SK-MEL-5 (cell line): ENCODE measurements around the gene P2RX4. TPM values are rescaled to one million over a fixed set of nuclear protein-coding genes. Genes with fewer than 3 reads are reported as not detected.
"Not testable (repeated sequence)": the region's sequence is repeated elsewhere in the genome, so short reads cannot be mapped to it uniquely, and the experiment has no call there.

Experiments
- DNase-seq: peaks from one replicate; pipeline ENCODE4 v3.0.0-alpha.2; 2016; ENCODE audit warnings: low read depth, low spot score
- in situ Hi-C: cut with HindIII; loops from 2 replicates; pipeline ENCODE4 v1.10.0; 2016; ENCODE audit warnings: low sequenced_read_pairs, high pct_unique_total_duplicates, low pct_unique_long_range_greater_than_20kb
- total RNA-seq: library from RNA; depleted of rRNA; stranded (reverse); fragments of >200 nt; shearing (Covaris generic); gene quantifications from 2 replicates; pipeline ENCODE4 v1.2.3, GENCODE V29; 2014; rRNA removed

The P2RX4 gene
- total RNA-seq, 1 experiment from 2014 or later, result 158 TPM

DNA sequence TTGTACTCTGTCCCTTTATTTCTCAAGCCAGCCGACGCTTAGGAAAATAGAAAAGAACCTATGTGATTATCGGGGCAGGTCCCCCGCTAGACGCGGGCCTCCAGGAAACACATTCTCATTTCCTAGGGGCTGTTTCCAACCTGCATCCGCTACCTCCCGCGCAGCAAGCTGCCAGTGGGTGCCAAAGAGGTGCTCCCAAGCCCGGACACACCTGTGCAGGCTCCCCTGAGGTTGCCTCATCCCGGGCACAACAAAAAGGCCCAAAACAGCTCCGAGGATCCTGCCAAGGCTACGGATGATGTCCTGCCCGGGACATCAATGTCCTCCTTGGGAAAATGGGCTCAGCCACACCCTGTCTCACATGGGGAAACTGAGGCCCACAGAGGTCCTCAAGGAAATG is 71.2 kb downstream of the P2RX4 start:
- in situ Hi-C loops, DNase-seq: not testable (repeated sequence)

DNA sequence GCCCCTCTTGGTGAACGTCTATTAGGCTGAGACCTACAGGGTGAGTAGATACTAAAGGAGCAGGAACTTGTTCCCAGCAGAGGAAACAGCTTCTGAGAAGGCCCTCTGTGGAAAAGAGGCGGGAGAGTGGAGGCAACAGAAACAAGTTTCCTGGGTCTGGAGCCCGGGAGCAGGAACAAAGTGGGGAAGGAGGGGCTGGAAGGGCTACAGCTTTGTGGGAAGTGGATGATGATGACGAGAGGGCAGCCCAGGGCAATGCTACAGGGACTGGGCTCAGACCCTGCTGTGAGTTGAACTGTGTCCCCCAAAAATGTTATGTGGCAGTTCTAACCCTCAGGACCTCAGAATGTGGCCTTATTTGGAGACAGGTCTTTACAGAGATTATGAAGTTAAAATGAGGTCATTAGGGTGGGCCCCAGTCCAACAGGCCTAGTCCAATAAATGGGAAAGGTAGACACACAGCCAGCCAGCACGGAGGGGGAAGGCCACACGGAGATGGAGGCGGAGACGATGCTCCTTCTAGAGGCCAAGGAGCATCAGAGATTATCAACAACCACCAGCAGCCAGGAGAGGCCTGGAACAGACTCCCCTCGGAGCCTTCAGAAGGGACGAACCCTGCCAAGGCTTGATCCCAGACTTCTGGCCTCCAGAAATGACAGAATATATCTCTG is 72.3 kb downstream of the P2RX4 start:
- in situ Hi-C loops, result no loop called here
- no peak for DNase-seq

DNA sequence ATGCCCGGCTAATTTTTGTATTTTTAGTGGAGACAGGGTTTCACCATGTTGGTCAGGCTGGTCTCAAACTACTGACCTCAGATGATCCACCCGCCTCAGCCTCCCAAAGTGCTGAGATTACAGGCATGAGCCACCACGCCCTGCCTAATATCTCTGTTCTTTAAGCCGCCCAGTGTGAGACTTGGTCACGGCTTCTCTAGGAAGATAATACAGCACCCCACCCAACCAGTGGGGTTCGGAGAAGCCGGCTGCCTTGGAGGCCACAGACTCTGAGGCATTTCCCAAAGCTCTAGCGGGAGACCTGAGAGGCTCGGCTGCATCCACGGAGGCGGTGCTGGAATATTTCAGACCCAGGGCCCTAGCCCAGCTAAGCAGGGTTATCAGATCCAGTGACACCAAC is 73.0 kb downstream of the P2RX4 start:
- in situ Hi-C loops, DNase-seq: not testable (repeated sequence)

DNA sequence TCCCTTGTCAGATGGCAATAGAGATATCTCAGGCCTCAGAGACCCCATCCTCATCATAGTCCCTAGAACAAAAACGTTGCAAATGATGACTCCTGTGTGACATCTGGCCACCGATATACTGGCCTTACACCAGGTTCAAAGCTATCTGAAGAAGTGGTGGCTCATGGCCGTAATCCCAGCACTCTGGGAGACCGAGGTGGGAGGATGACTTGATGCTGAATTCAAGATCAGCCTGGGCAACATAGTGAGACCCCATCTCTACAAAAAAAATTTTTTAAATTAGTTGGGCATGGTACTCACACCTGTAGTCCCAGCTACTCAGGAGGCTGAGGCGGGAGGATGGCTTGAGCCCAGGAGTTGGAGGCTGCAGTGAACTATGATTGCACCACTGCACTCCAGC is 73.5 kb downstream of the P2RX4 start:
- in situ Hi-C loops, result no loop called here
- no peak for DNase-seq

Other genes starting within 250 kb of the P2RX4 start
- gene HNF1A, start 231.6 kb upstream of the P2RX4 start, total RNA-seq, result not detected in 2 replicates
- 24.0 and 25.4 TPM in 2 replicates for gene C12orf43, start 193.6 kb upstream of the P2RX4 start, total RNA-seq
- 0.26 and 0.35 TPM in 2 replicates for gene OASL, start 170.9 kb upstream of the P2RX4 start, total RNA-seq
- 41.5 and 46.7 TPM in 2 replicates for gene P2RX7, start 77.3 kb upstream of the P2RX4 start, total RNA-seq
- 9.1 and 9.8 TPM in 2 replicates for gene CAMKK2, start 86.6 kb downstream of the P2RX4 start, total RNA-seq
- 237 and 247 TPM in 2 replicates for gene ANAPC5, start 142.3 kb downstream of the P2RX4 start, total RNA-seq
- gene RNF34, start 190.0 kb downstream of the P2RX4 start, total RNA-seq, result 52.9 and 62.5 TPM in 2 replicates